Measurements from ENCODE around the gene CAMTA1. TPM values are rescaled to one million over a fixed set of nuclear protein-coding genes. Genes with fewer than 3 reads are reported as not detected.

CAMTA1 gene
- total RNA-seq, 1 experiment from 2014 or later: 60.0 TPM

GRCh38 chr1:6811583-6811982 lies 26.3 kb downstream of the CAMTA1 start:
- POLR2A ChIA-PET: no interaction called here
- BruUV-seq (replicated peaks): no TSS peak
- Mint-ChIP-seq H3K27ac (ENCODE audit: unreplicated experiment) (no peak overlapping the region), H3K36me3 (ENCODE audit: insufficient read depth, unreplicated experiment) (no peaks in the 10 kb centered on the region), H3K4me3 (ENCODE audit: unreplicated experiment) (no peak overlapping the region), H3K27me3 (ENCODE audit: insufficient read depth, unreplicated experiment) (no peaks in the 10 kb centered on the region), H3K9me3 (ENCODE audit: unreplicated experiment) (no peaks in the 10 kb centered on the region), H3K4me1 (ENCODE audit: low read depth, unreplicated experiment) (no peaks in the 10 kb centered on the region)
- DNase-seq: no peak
- CTCF ChIA-PET: no interaction called here
- Histone ChIP-seq H3K36me3 (ENCODE audit: control insufficient read depth, insufficient read depth, low read length) (no peaks in the 10 kb centered on the region; the same call in 1 of the 2 replicates), H3K9me3 (no peaks in the 10 kb centered on the region), H3K4me1 (peaks cover 10% of the 10 kb centered on the region; the same call in 1 of the 2 replicates), H3K4me3 (ENCODE audit: low read depth, low read length) (no peak overlapping the region), H3K27me3 (replicated peaks; ENCODE audit: control insufficient read depth, insufficient read depth, low read length) (no peaks in the 10 kb centered on the region)
- no peak for TF ChIP-seq CTCF (IDR thresholded peaks at IDR 0.05; ENCODE audit: insufficient read depth in 1 of 2, low read depth in 1 of 2, low read length in 1 of 2, severe bottlenecking in 1 of 2, unreplicated experiment in 1 of 2)
- intact Hi-C loops (cut with micrococcal nuclease; ENCODE audit: unreplicated experiment): no loop called here

GRCh38 chr1:6813165-6813564 lies 27.9 kb downstream of the CAMTA1 start:
- DNase-seq: no peak
- no peaks in the 10 kb centered on the region for H3K36me3 Mint-ChIP-seq (ENCODE audit: insufficient read depth, unreplicated experiment)
- no peaks in the 10 kb centered on the region for H3K27me3 Mint-ChIP-seq (ENCODE audit: insufficient read depth, unreplicated experiment)
- TF ChIP-seq CTCF (IDR thresholded peaks at IDR 0.05; ENCODE audit: insufficient read depth in 1 of 2, low read depth in 1 of 2, low read length in 1 of 2, severe bottlenecking in 1 of 2, unreplicated experiment in 1 of 2): no peak
- POLR2A ChIA-PET: interaction anchor here (0.6 kb wide), 1 partner anchor 14 kb away, joined by 3 read pairs; no protein-coding TSS in a partner anchor
- Histone ChIP-seq H3K4me1 (no peaks in the 10 kb centered on the region), H3K4me3 (ENCODE audit: low read depth, low read length) (no peak overlapping the region), H3K36me3 (ENCODE audit: control insufficient read depth, insufficient read depth, low read length) (no peaks in the 10 kb centered on the region; the same call in 1 of the 2 replicates), H3K9me3 (no peaks in the 10 kb centered on the region), H3K27me3 (replicated peaks; ENCODE audit: control insufficient read depth, insufficient read depth, low read length) (no peaks in the 10 kb centered on the region)
- no peak overlapping the region for H3K4me3 Mint-ChIP-seq (ENCODE audit: unreplicated experiment)
- no peak overlapping the region for H3K27ac Mint-ChIP-seq (ENCODE audit: unreplicated experiment)
- H3K4me1 Mint-ChIP-seq (ENCODE audit: low read depth, unreplicated experiment): no peaks in the 10 kb centered on the region
- BruUV-seq (replicated peaks): no TSS peak
- H3K9me3 Mint-ChIP-seq (ENCODE audit: unreplicated experiment): no peaks in the 10 kb centered on the region
- intact Hi-C loops (cut with micrococcal nuclease; ENCODE audit: unreplicated experiment): no loop called here
- CTCF ChIA-PET: no interaction called here

- intact Hi-C loops (cut with micrococcal nuclease; ENCODE audit: unreplicated experiment): no loop called here
- Mint-ChIP-seq H3K27me3 (ENCODE audit: insufficient read depth, unreplicated experiment) (no peaks in the 10 kb centered on the region), H3K4me3 (ENCODE audit: unreplicated experiment) (no peak overlapping the region), H3K36me3 (ENCODE audit: insufficient read depth, unreplicated experiment) (no peaks in the 10 kb centered on the region), H3K27ac (ENCODE audit: unreplicated experiment) (no peak overlapping the region), H3K4me1 (ENCODE audit: low read depth, unreplicated experiment) (no peaks in the 10 kb centered on the region), H3K9me3 (ENCODE audit: unreplicated experiment) (no peaks in the 10 kb centered on the region)
- CTCF ChIA-PET: no interaction called here
- H3K4me1 ChIP-seq: peaks cover 4% of the 10 kb centered on the region; the same call in 1 of the 2 replicates
- no peak for DNase-seq
- no peaks in the 10 kb centered on the region for H3K36me3 ChIP-seq (ENCODE audit: control insufficient read depth, insufficient read depth, low read length)
- POLR2A ChIA-PET: no interaction called here
- BruUV-seq (replicated peaks): no TSS peak
- no peaks in the 10 kb centered on the region for H3K27me3 ChIP-seq (replicated peaks; ENCODE audit: control insufficient read depth, insufficient read depth, low read length)
- no peak for TF ChIP-seq CTCF (IDR thresholded peaks at IDR 0.05; ENCODE audit: insufficient read depth in 1 of 2, low read depth in 1 of 2, low read length in 1 of 2, severe bottlenecking in 1 of 2, unreplicated experiment in 1 of 2)
- H3K9me3 ChIP-seq: no peaks in the 10 kb centered on the region
- H3K4me3 ChIP-seq (ENCODE audit: low read depth, low read length): no peak overlapping the region
Observed at GRCh38 chr1:6815726-6816125, 30.5 kb downstream of the CAMTA1 start.
